GM19239 (cell line): ENCODE measurements around the gene PLXNC1.

ENCODE experiments used
- DNase-seq: peaks from one replicate; pipeline ENCODE4 v3.0.0; 2011; ENCODE audit warnings: low spot score; ENCODE audit not compliant: insufficient read length
- FAIRE-seq: peaks from 2 replicates; lab custom pipeline; 2011; peaks lifted over from hg19 to GRCh38; lab: Jason Lieb, UNC

PLXNC1 gene

GRCh38 chr12:94133964-94134795 lies 14.2 kb upstream of the PLXNC1 start:
- FAIRE-seq (peak; percentile 92), DNase-seq (peak; percentile 53)

- no peak for FAIRE-seq
- no peak for DNase-seq
Observed at GRCh38 chr12:94135896-94136295, 12.5 kb upstream of the PLXNC1 start.

GRCh38 chr12:94139816-94140215 lies 8.6 kb upstream of the PLXNC1 start:
- DNase-seq (no peak), FAIRE-seq (no peak)

- FAIRE-seq (peak; percentile 54), DNase-seq (peak; percentile 30)
Observed at GRCh38 chr12:94140556-94140955, 7.8 kb upstream of the PLXNC1 start.

- FAIRE-seq (no peak), DNase-seq (no peak)
Observed at GRCh38 chr12:94141004-94141764, 7.2 kb upstream of the PLXNC1 start.

- no peak for FAIRE-seq
- DNase-seq = no peak
Observed at GRCh38 chr12:94141892-94142291, 6.5 kb upstream of the PLXNC1 start.

- no peak for FAIRE-seq
- DNase-seq = no peak
Observed at GRCh38 chr12:94143438-94143837, 4.9 kb upstream of the PLXNC1 start.

- FAIRE-seq (no peak), DNase-seq (peak; percentile 21)
Observed at GRCh38 chr12:94143951-94144350, 4.4 kb upstream of the PLXNC1 start.

GRCh38 chr12:94144781-94145180 lies 3.6 kb upstream of the PLXNC1 start:
- no peak for DNase-seq
- no peak for FAIRE-seq

GRCh38 chr12:94145191-94145983 lies 3.0 kb upstream of the PLXNC1 start:
- no peak for DNase-seq

GRCh38 chr12:94146166-94146936 lies 2.0 kb upstream of the PLXNC1 start:
- FAIRE-seq = no peak
- DNase-seq = no peak

More at GRCh38 chr12:94145191-94145983, 3.0 kb upstream of the PLXNC1 start:
- FAIRE-seq = peak; percentile 55

GRCh38 chr12:94147387-94147990 lies 888 bp upstream of the PLXNC1 start:
- no peak for DNase-seq
- FAIRE-seq = peak; percentile 74

- no peak for FAIRE-seq
Observed at GRCh38 chr12:94148739-94149118, 352 bp downstream of the PLXNC1 start.

GRCh38 chr12:94149119-94149780 lies 873 bp downstream of the PLXNC1 start:
- DNase-seq (peak; percentile 54), FAIRE-seq (no peak)

More at GRCh38 chr12:94148739-94149118, 352 bp downstream of the PLXNC1 start:
- DNase-seq = no peak

GRCh38 chr12:94149781-94150239 lies 1.4 kb downstream of the PLXNC1 start:
- DNase-seq (no peak), FAIRE-seq (no peak)

- peak; percentile 31 for DNase-seq
- FAIRE-seq = peak; percentile 87
Observed at GRCh38 chr12:94150240-94151121, 2.1 kb downstream of the PLXNC1 start.

- no peak for DNase-seq
- FAIRE-seq = peak; percentile 83
Observed at GRCh38 chr12:94151582-94151981, 3.2 kb downstream of the PLXNC1 start.
